T-cell (primary cell): ENCODE results near the gene DBH. TPM values are rescaled to one million over a fixed set of nuclear protein-coding genes. Genes with fewer than 3 reads are reported as not detected.
A peak's percentile ranks its signal among the peaks of the same experiment; 100 is the strongest.

Experiments
- ATAC-seq, 4 experiments: fragments of 200-7000 bp in 3 of 4; fragments of 150-1000 bp in 1 of 4; cut with Tn5 transposase; replicated peaks in 1 of 4; 1 replicate in 3 of 4; 2 replicates in 1 of 4; pipeline ENCODE4 v1.10.0; 2021; ENCODE audit warnings: moderate library complexity in 3 of 4, mild to moderate bottlenecking in 2 of 4, moderate number of reproducible peaks in 1 of 4
- CTCF ChIA-PET, 2 donors: fragments of 300-600 bp; sonication (Branson Sonifier 250); formaldehyde crosslinking; loops; one replicate each; lab custom pipeline; 2022; ENCODE audit warnings: antibody characterized with exemption in 2 of 2; lab: Charles Lee
- POLR2A ChIA-PET, 2 donors: fragments of 300-600 bp; sonication (Branson Sonifier 250); formaldehyde crosslinking; loops; one replicate each; lab custom pipeline; 2022; ENCODE audit warnings: antibody characterized with exemption in 2 of 2; lab: Charles Lee
- DNase-seq, 35 experiments: peaks; one replicate each; pipeline versions ENCODE4 v3.0.0 to v3.0.0-alpha.2; 2013 to 2023
- H3K27ac ChIP-seq: one replicate; pipeline ENCODE4 v1.5.1; 2013; ENCODE audit warnings: low read length
- H3K27me3 ChIP-seq, 2 experiments: replicated peaks in 1 of 2; 1 replicate in 1 of 2; 2 replicates in 1 of 2; pipeline versions ENCODE4 v1.6.1 to v1.7.0; 2013; ENCODE audit warnings: low read length in 1 of 2, mixed read lengths in 1 of 2; ENCODE audit not compliant: control insufficient read depth in 2 of 2, insufficient read depth in 2 of 2; ENCODE audit errors: extremely low read depth in 1 of 2
- H3K36me3 ChIP-seq, 2 donors: 1 replicate in 1 of 2; 2 replicates in 1 of 2; pipeline versions ENCODE4 v1.6.1 to v1.7.0; 2013; ENCODE audit warnings: low read length in 1 of 2; ENCODE audit not compliant: control insufficient read depth in 2 of 2, insufficient read depth in 1 of 2; ENCODE audit errors: extremely low read depth in 1 of 2
- H3K4me1 ChIP-seq, 2 experiments: 1 replicate in 1 of 2; 2 replicates in 1 of 2; pipeline versions ENCODE4 v1.6.1 to v1.7.0; 2013; ENCODE audit warnings: low read length in 2 of 2, mixed read lengths in 1 of 2; ENCODE audit not compliant: insufficient read depth in 2 of 2, control insufficient read depth in 1 of 2; ENCODE audit errors: extremely low read depth in 1 of 2
- H3K4me3 ChIP-seq, 2 donors: 1 replicate in 1 of 2; 2 replicates in 1 of 2; pipeline versions ENCODE4 v1.5.1 to v1.7.0; 2013; ENCODE audit warnings: mild to moderate bottlenecking in 2 of 2, low read length in 1 of 2, moderate library complexity in 1 of 2; ENCODE audit not compliant: control insufficient read depth in 1 of 2; ENCODE audit errors: extremely low read depth in 1 of 2
- H3K9me3 ChIP-seq: 2 replicates; pipeline ENCODE4 v1.7.0; 2013
- H3K27ac Mint-ChIP-seq, 2 donors: one replicate each; pipeline ENCODE4 v1.8.0; 2020 to 2021; ENCODE audit warnings: mild to moderate bottlenecking in 2 of 2, mixed read lengths in 2 of 2
- H3K27me3 Mint-ChIP-seq, 2 donors: one replicate each; pipeline ENCODE4 v1.8.0; 2021 to 2022; ENCODE audit warnings: mixed read lengths in 2 of 2
- H3K36me3 Mint-ChIP-seq: one replicate; pipeline ENCODE4 v1.8.0; 2021; ENCODE audit warnings: mixed read lengths
- H3K4me1 Mint-ChIP-seq, 3 donors: one replicate each; pipeline ENCODE4 v1.8.0; 2020 to 2022; ENCODE audit warnings: mixed read lengths in 3 of 3, mild to moderate bottlenecking in 1 of 3
- H3K4me3 Mint-ChIP-seq, 3 donors: one replicate each; pipeline ENCODE4 v1.8.0; 2020 to 2022; ENCODE audit warnings: mild to moderate bottlenecking in 3 of 3, mixed read lengths in 3 of 3, moderate library complexity in 3 of 3
- H3K9me3 Mint-ChIP-seq, 3 donors: one replicate each; pipeline ENCODE4 v1.8.0; 2020 to 2022; ENCODE audit warnings: mixed read lengths in 3 of 3
- WGBS: methylation state at CpG from one replicate; pipeline ENCODE4 v1.1.5; 2013; ENCODE audit warnings: missing lambda C conversion rate; ENCODE audit not compliant: insufficient coverage; 5-methylcytosine and 5-hydroxymethylcytosine counted together
- total RNA-seq, 35 experiments: library from RNA in 6 of 35; stranded (reverse) in 6 of 35; fragments of 120-200 nt in 1 of 35; gene quantifications; one replicate each; pipeline versions ENCODE4 v1.2.1 to v1.2.4 and lab custom pipeline; 2013 to 2026

DBH gene
- total RNA-seq, 5 donors from 2014 or later (not counting 1 experiment from before 2014, with no cell fraction given) = 0.26 to 0.82 (median 0.32) TPM

DNA sequence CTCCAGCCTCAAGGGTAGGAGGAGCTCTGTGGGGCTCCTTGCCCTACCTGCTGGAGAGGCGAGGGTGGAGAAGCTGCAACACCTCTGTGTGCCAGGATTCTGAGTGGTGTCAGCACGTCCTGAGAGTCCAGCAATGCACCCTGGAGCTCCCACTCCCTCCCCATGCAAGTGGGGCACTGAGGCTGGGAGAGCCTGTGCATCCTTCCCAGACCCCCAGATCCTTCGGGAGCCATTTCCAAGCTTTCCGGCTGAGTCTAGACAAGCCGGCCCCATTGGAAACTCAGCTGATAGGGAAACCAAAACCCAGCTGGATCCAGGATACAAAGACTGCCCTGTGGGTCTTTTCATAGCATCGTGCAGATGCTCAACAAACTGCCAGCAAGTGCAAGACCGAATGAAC lies 28.8 kb upstream of the DBH start:
- peaks cover 12 to 15% (median 13%) of the 10 kb centered on the region in 3 donors for H3K4me1 Mint-ChIP-seq
- DNase-seq (no peak), ATAC-seq (no peak)
- Histone ChIP-seq H3K4me1 (peaks cover 14 to 15% of the 10 kb centered on the region in 2 experiments), H3K27ac (no peak overlapping the region), H3K9me3 (no peaks in the 10 kb centered on the region), H3K36me3 (no peaks in the 10 kb centered on the region), H3K27me3 (peaks cover 3 to 58% of the 10 kb centered on the region in 2 experiments), H3K4me3 (no peak overlapping the region)
- ChIA-PET CTCF (no interaction called here), POLR2A (interaction anchor here in 1 of 2 donors (0.6 kb wide), 1 partner anchor 408 kb away, joined by 4 read pairs; no protein-coding TSS in a partner anchor)
- WGBS = 65% methylated on average over 7 of the region's 7 CpGs
- H3K9me3 Mint-ChIP-seq = no peaks in the 10 kb centered on the region
- peaks cover 22 to 57% of the 10 kb centered on the region in 2 donors for H3K27me3 Mint-ChIP-seq
- no peaks in the 10 kb centered on the region for H3K36me3 Mint-ChIP-seq
- no peak overlapping the region for H3K4me3 Mint-ChIP-seq
- no peak overlapping the region for H3K27ac Mint-ChIP-seq

DNA sequence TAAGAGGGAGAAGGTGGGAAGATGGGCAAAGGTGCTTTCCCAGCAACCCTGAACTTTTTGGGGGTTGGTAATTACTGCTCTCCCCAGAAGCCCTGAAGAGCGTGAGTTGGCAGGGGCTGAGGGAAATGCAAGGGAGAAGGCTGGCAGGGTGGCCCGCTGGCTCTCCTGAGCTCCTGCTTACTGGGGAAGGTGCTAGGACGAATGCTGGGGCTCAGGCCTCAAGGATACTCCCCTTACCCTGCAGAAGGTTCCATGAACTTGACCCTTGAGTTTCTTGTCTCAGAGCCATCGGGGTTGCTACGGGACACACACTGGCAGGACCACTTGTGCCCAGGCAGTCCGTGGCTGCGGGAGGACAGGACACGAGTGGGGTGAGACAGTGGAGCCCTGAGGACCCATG lies 28.2 kb upstream of the DBH start:
- DNase-seq (no peak), ATAC-seq (no peak)
- peaks cover 3 to 60% of the 10 kb centered on the region in 2 experiments for H3K27me3 ChIP-seq
- ChIA-PET CTCF (no interaction called here), POLR2A (interaction anchor here in 1 of 2 donors (0.6 kb wide), 1 partner anchor 407 kb away, joined by 4 read pairs; no protein-coding TSS in a partner anchor)
- no peak overlapping the region for H3K27ac ChIP-seq
- no peak overlapping the region for H3K27ac Mint-ChIP-seq
- H3K27me3 Mint-ChIP-seq = peaks cover 22 to 59% of the 10 kb centered on the region in 2 donors
- H3K9me3 Mint-ChIP-seq = no peaks in the 10 kb centered on the region
- peaks cover 12 to 15% (median 13%) of the 10 kb centered on the region in 3 donors for H3K4me1 Mint-ChIP-seq
- no peaks in the 10 kb centered on the region for H3K9me3 ChIP-seq
- peak overlapping the region in 1 of 3 donors; percentile 36 for H3K4me3 Mint-ChIP-seq
- H3K4me1 ChIP-seq = peaks cover 13 to 15% of the 10 kb centered on the region in 2 experiments
- H3K4me3 ChIP-seq = no peak overlapping the region
- 80% methylated on average over 1 of the region's 8 CpGs for WGBS
- no peaks in the 10 kb centered on the region for H3K36me3 ChIP-seq
- H3K36me3 Mint-ChIP-seq = no peaks in the 10 kb centered on the region

DNA sequence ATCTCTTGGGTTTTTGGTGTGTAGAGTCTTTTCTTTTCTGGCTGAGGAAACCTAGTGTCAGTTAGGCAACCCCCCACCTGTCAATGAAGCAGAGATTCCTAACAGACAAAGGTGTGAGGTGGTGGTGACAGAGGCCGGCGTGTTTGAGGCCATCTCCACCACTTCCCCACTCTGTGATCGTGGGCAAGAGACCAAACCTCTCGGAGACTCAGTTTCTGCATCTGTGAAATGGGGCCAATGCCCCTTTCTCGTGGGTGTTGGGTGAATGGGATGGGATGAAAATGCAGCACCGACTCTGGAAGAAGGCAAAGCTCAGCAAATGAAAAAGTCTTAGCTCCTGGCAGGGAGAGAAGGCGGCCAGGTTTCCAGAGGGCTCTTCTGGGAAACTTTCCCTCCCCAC lies 27.8 kb upstream of the DBH start:
- Histone ChIP-seq H3K9me3 (no peaks in the 10 kb centered on the region), H3K27me3 (peaks cover 3 to 60% of the 10 kb centered on the region in 2 experiments), H3K4me1 (peaks cover 9 to 15% of the 10 kb centered on the region in 2 experiments), H3K36me3 (no peaks in the 10 kb centered on the region), H3K4me3 (no peak overlapping the region), H3K27ac (no peak overlapping the region)
- no peak overlapping the region for H3K27ac Mint-ChIP-seq
- ATAC-seq (no peak), DNase-seq (no peak)
- ChIA-PET CTCF (no interaction called here), POLR2A (no interaction called here)
- no peaks in the 10 kb centered on the region for H3K9me3 Mint-ChIP-seq
- WGBS = no CpG with 5 or more reads among the region's 7 CpGs
- peak overlapping the region in 1 of 3 donors; percentile 36 for H3K4me3 Mint-ChIP-seq
- peaks cover 12 to 15% (median 13%) of the 10 kb centered on the region in 3 donors for H3K4me1 Mint-ChIP-seq
- peaks cover 26 to 63% of the 10 kb centered on the region in 2 donors for H3K27me3 Mint-ChIP-seq
- H3K36me3 Mint-ChIP-seq = no peaks in the 10 kb centered on the region

DNA sequence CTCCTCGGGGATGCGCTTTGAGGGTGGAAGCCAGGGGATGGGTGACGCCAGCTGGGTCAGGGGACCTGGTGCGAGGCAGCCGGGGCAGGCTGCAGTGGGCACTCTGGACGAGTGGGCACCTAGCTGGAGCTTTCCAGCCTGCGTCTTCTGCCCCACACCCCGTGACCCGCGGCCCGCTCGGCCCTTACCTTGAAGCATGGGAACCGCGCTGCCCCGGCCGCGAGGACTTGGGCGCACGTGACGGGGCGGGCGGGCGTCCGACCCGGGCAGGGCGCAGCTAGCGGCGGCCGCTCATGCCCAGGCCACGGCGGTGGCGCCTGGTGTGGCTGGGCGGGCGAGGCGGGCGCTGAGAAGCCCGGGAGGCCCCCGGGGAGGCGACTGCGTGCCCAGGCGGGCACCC lies 27.3 kb upstream of the DBH start:
- Histone ChIP-seq H3K27me3 (peaks cover 3 to 60% of the 10 kb centered on the region in 2 experiments), H3K4me1 (peaks cover 7 to 15% of the 10 kb centered on the region in 2 experiments), H3K36me3 (no peaks in the 10 kb centered on the region), H3K9me3 (no peaks in the 10 kb centered on the region), H3K4me3 (peak overlapping the region in 1 of 2 donors; percentile 35), H3K27ac (no peak overlapping the region)
- no peak for DNase-seq
- no peaks in the 10 kb centered on the region for H3K36me3 Mint-ChIP-seq
- H3K9me3 Mint-ChIP-seq = no peaks in the 10 kb centered on the region
- 17% methylated on average over 41 of the region's 41 CpGs for WGBS
- ATAC-seq = no peak
- peaks cover 12 to 15% (median 13%) of the 10 kb centered on the region in 3 donors for H3K4me1 Mint-ChIP-seq
- peaks cover 26 to 63% of the 10 kb centered on the region in 2 donors for H3K27me3 Mint-ChIP-seq
- ChIA-PET CTCF (no interaction called here), POLR2A (interaction anchor here in 1 of 2 donors (0.5 kb wide), 1 partner anchor 82 kb away, joined by 3 read pairs; no protein-coding TSS in a partner anchor)
- H3K27ac Mint-ChIP-seq = no peak overlapping the region
- no peak overlapping the region for H3K4me3 Mint-ChIP-seq

DNA sequence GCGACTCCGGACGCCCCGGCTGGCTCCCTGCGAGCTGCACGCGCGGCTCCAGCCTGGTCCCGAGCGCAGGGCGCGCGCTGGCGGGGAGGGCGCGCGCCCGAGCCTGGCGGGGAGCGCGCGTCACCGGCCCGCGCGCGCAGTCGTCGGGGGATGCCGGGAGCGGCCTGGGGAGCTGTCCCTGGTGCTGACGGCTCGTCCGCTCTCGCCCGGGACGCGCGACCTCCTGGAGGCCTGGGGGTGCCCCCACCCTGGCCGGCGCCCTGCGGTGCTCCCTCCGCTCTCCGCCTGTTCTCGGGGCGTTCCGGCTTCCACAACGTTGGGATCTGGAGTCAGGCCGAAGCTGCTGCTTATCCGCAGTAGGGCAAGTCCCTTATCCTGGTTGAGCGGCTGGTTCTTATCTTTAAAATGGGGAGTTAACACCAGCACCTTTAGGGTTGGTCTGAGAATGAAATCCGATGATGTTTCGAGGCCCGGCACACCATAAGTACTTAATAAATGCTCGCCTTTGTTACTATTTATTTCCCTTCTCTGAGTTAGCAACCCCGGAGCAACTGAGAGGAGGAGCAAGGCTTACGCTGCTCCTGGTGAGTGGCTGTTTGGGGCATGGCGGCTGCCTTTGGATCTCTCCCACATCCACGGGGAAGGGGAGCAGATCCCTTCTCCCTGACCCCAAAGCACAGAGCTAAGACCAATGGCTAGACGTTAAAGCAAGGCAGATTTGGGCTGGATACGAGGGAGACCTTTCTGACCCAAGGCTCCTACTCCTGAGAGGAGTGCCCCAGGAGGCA lies 26.7 kb upstream of the DBH start, which contains the start of gene FAM163B:
Gene FAM163B, minus strand, starts transcription at position 79 of the 788 bp plus-strand sequence. CDS start 29,166 bp downstream, outside the sequence.
- peak within 1 kb of the TSS in 1 of 2 donors; percentile 35 for H3K4me3 ChIP-seq
- H3K9me3 ChIP-seq = no peaks in the 10 kb centered on the region
- Mint-ChIP-seq H3K27ac (peak within 1 kb of the TSS in 1 of 2 donors; percentile 52), H3K36me3 (no peaks in the 10 kb centered on the region), H3K4me3 (peak within 1 kb of the TSS in 1 of 3 donors; percentile 36), H3K4me1 (peaks cover 8 to 10% (median 9%) of the 10 kb centered on the region in 3 donors), H3K27me3 (peaks cover 26 to 61% of the 10 kb centered on the region in 2 donors), H3K9me3 (no peaks in the 10 kb centered on the region)
- peaks cover 3 to 63% of the 10 kb centered on the region in 2 experiments for H3K27me3 ChIP-seq
- ChIA-PET POLR2A (interaction anchor here in 1 of 2 donors (0.5 kb wide), 1 partner anchor 81 kb away, joined by 3 read pairs; no protein-coding TSS in a partner anchor), CTCF (no interaction called here)
- ATAC-seq (peak; percentile 40 to 81 (median 58)), DNase-seq (peak in 24 of 35 experiments; percentile 6 to 72 (median 24))
- H3K4me1 ChIP-seq = peaks cover 6 to 14% of the 10 kb centered on the region in 2 experiments
- no peak within 1 kb of the TSS for H3K27ac ChIP-seq
- no peaks in the 10 kb centered on the region for H3K36me3 ChIP-seq
- whole genome bisulfite sequencing = 11% methylated on average over 51 of the region's 61 CpGs

DNA sequence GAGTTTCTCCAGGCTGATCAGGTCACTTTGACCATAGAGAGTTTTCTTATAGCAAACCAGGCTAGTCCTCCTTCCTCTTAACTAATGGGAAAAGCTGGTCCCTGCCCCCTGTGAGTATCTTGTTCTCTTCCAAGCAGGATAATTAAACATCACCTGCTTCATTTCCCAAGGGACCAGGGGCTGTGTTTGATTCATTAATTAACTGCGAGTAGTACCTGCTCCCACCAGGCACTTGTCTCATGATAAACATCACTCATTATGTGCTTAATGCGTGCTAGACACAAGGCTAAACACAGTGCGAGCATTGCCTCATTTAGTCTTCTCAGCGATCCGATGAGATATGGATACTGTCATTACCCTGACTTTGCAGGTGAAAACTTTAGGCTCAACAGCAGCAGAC lies 25.3 kb upstream of the DBH start:
- H3K4me1 Mint-ChIP-seq = peaks cover 1 to 4% (median 4%) of the 10 kb centered on the region in 3 donors
- H3K27ac ChIP-seq = no peak overlapping the region
- H3K27me3 ChIP-seq = peaks cover 3 to 57% of the 10 kb centered on the region in 2 experiments
- no peak overlapping the region for H3K27ac Mint-ChIP-seq
- peaks cover 2 to 6% of the 10 kb centered on the region in 2 experiments for H3K4me1 ChIP-seq
- POLR2A ChIA-PET = no interaction called here
- CTCF ChIA-PET = no interaction called here
- H3K27me3 Mint-ChIP-seq = peaks cover 26 to 56% of the 10 kb centered on the region in 2 donors
- no peaks in the 10 kb centered on the region for H3K36me3 ChIP-seq
- H3K4me3 Mint-ChIP-seq = no peak overlapping the region
- DNase-seq = no peak
- ATAC-seq = no peak
- no peaks in the 10 kb centered on the region for H3K9me3 ChIP-seq
- no peaks in the 10 kb centered on the region for H3K9me3 Mint-ChIP-seq
- H3K36me3 Mint-ChIP-seq = no peaks in the 10 kb centered on the region
- H3K4me3 ChIP-seq = no peak overlapping the region
- WGBS = 98% methylated on average over 5 of the region's 5 CpGs
